ENCODE data around the gene PLD3.

PLD3 gene

GRCh38 chr19:40341601-40342482 is 6.7 kb upstream of the PLD3 start:
- TF ChIP-seq GATA2 (IDR thresholded peaks at IDR 0.05; ENCODE audit: low read depth, low read length) (no peak), GATA3 (IDR thresholded peaks at IDR 0.05; ENCODE audit: low read depth, low read length) (no peak)

GRCh38 chr19:40342644-40343311 is 5.7 kb upstream of the PLD3 start:
- TF ChIP-seq GATA2 (IDR thresholded peaks at IDR 0.05; ENCODE audit: low read depth, low read length) (no peak), GATA3 (IDR thresholded peaks at IDR 0.05; ENCODE audit: low read depth, low read length) (no peak)

- TF ChIP-seq GATA3 (IDR thresholded peaks at IDR 0.05; ENCODE audit: low read depth, low read length), result no peak
Observed at GRCh38 chr19:40344422-40344821, 4.1 kb upstream of the PLD3 start.

- TF ChIP-seq GATA2 (IDR thresholded peaks at IDR 0.05; ENCODE audit: low read depth, low read length) (no peak), GATA3 (IDR thresholded peaks at IDR 0.05; ENCODE audit: low read depth, low read length) (no peak)
Observed at GRCh38 chr19:40348961-40349507, 539 bp downstream of the PLD3 start.

- no peak for TF ChIP-seq GATA3 (IDR thresholded peaks at IDR 0.05; ENCODE audit: low read depth, low read length)
- TF ChIP-seq GATA2 (IDR thresholded peaks at IDR 0.05; ENCODE audit: low read depth, low read length), result no peak
Observed at GRCh38 chr19:40355975-40356680, 7.6 kb downstream of the PLD3 start.

GRCh38 chr19:40356681-40357595 is 8.4 kb downstream of the PLD3 start:
- TF ChIP-seq GATA3 (IDR thresholded peaks at IDR 0.05; ENCODE audit: low read depth, low read length) (no peak), GATA2 (IDR thresholded peaks at IDR 0.05; ENCODE audit: low read depth, low read length) (no peak)

GRCh38 chr19:40357640-40358039 is 9.1 kb downstream of the PLD3 start:
- TF ChIP-seq GATA3 (IDR thresholded peaks at IDR 0.05; ENCODE audit: low read depth, low read length), result no peak
- TF ChIP-seq GATA2 (IDR thresholded peaks at IDR 0.05; ENCODE audit: low read depth, low read length), result no peak

- TF ChIP-seq GATA2 (IDR thresholded peaks at IDR 0.05; ENCODE audit: low read depth, low read length) (no peak), GATA3 (IDR thresholded peaks at IDR 0.05; ENCODE audit: low read depth, low read length) (no peak)
Observed at GRCh38 chr19:40358773-40359172, 10.3 kb downstream of the PLD3 start.

GRCh38 chr19:40360020-40360707 is 11.7 kb downstream of the PLD3 start:
- no peak for TF ChIP-seq GATA3 (IDR thresholded peaks at IDR 0.05; ENCODE audit: low read depth, low read length)
- TF ChIP-seq GATA2 (IDR thresholded peaks at IDR 0.05; ENCODE audit: low read depth, low read length), result no peak

- TF ChIP-seq GATA3 (IDR thresholded peaks at IDR 0.05; ENCODE audit: low read depth, low read length) (no peak), GATA2 (IDR thresholded peaks at IDR 0.05; ENCODE audit: low read depth, low read length) (no peak)
Observed at GRCh38 chr19:40360708-40361241, 12.3 kb downstream of the PLD3 start.

GRCh38 chr19:40362160-40362559 is 13.7 kb downstream of the PLD3 start:
- TF ChIP-seq GATA3 (IDR thresholded peaks at IDR 0.05; ENCODE audit: low read depth, low read length) (no peak), GATA2 (IDR thresholded peaks at IDR 0.05; ENCODE audit: low read depth, low read length) (no peak)

GRCh38 chr19:40363069-40363468 is 14.6 kb downstream of the PLD3 start:
- TF ChIP-seq GATA3 (IDR thresholded peaks at IDR 0.05; ENCODE audit: low read depth, low read length) (no peak), GATA2 (IDR thresholded peaks at IDR 0.05; ENCODE audit: low read depth, low read length) (no peak)
